Loucy (cell line): ENCODE data around the gene GRIP2.

Source experiments
- H2AFZ ChIP-seq: fragments of 200-600 bp; sonication (generic); 2 replicates; pipeline ENCODE4 v1.6.0; 2016; ENCODE audit warnings: antibody characterized with exemption, mild to moderate bottlenecking, low read length, moderate library complexity
- H3F3A ChIP-seq: fragments of 200-600 bp; 2 replicates; pipeline ENCODE4 v1.6.0; 2016; ENCODE audit warnings: antibody characterized with exemption, low read depth, mild to moderate bottlenecking
- H3K27me3 ChIP-seq: fragments of 200-600 bp; sonication (generic); 2 replicates; pipeline ENCODE4 v1.6.1; 2014; ENCODE audit warnings: low read length, mild to moderate bottlenecking; ENCODE audit not compliant: insufficient read depth, poor library complexity, severe bottlenecking
- H3K36me3 ChIP-seq: fragments of 200-600 bp; sonication (generic); 2 replicates; pipeline ENCODE4 v1.6.1; 2016; ENCODE audit warnings: low read length; ENCODE audit not compliant: insufficient read depth
- H3K4me1 ChIP-seq: fragments of 200-600 bp; sonication (generic); 2 replicates; pipeline ENCODE4 v1.5.1; 2014; ENCODE audit warnings: low read length, mild to moderate bottlenecking; ENCODE audit not compliant: insufficient read depth, poor library complexity, severe bottlenecking
- H3K4me2 ChIP-seq: fragments of 200-600 bp; sonication (generic); 2 replicates; pipeline ENCODE4 v1.6.0; 2014; ENCODE audit warnings: antibody characterized with exemption, low read length, low read depth, mild to moderate bottlenecking; ENCODE audit not compliant: poor library complexity, severe bottlenecking
- H3K4me3 ChIP-seq: fragments of 200-600 bp; sonication (generic); 2 replicates; pipeline ENCODE4 v1.5.1; 2014; ENCODE audit warnings: low read length, mild to moderate bottlenecking, mixed read lengths; ENCODE audit not compliant: poor library complexity, severe bottlenecking
- H3K79me2 ChIP-seq: fragments of 200-600 bp; sonication (generic); 2 replicates; pipeline ENCODE4 v1.6.1; 2014; ENCODE audit warnings: low read length; ENCODE audit not compliant: insufficient read depth
- H3K9ac ChIP-seq: fragments of 200-600 bp; sonication (generic); 2 replicates; pipeline ENCODE4 v1.6.0; 2014; ENCODE audit warnings: mild to moderate bottlenecking, low read depth, low read length, moderate library complexity; ENCODE audit not compliant: poor library complexity, severe bottlenecking
- H3K9me2 ChIP-seq: fragments of 200-600 bp; sonication (generic); replicated peaks from 2 replicates; pipeline ENCODE4 v1.6.1; 2016; ENCODE audit warnings: low read depth, low read length, mixed read lengths
- H3K9me3 ChIP-seq: fragments of 200-600 bp; sonication (generic); 2 replicates; pipeline ENCODE4 v1.6.1; 2014; ENCODE audit warnings: mild to moderate bottlenecking, antibody characterized with exemption, low read length, low read depth; ENCODE audit not compliant: insufficient read depth
- H4K20me1 ChIP-seq: fragments of 200-600 bp; sonication (generic); 2 replicates; pipeline ENCODE4 v1.6.0; 2014; ENCODE audit warnings: antibody characterized with exemption, low read length, mild to moderate bottlenecking; ENCODE audit not compliant: insufficient read depth, poor library complexity, severe bottlenecking
- CTCF ChIP-seq: fragments of 200-600 bp; sonication (generic); conservative IDR thresholded peaks from 2 replicates; pipeline ENCODE4 v1.5.1; 2014; ENCODE audit warnings: mild to moderate bottlenecking, antibody characterized with exemption, low read length
- EZH2phosphoT487 ChIP-seq: fragments of 200-600 bp; IDR thresholded peaks from 2 replicates; pipeline ENCODE4 v1.6.1; 2018; ENCODE audit warnings: antibody characterized with exemption, mild to moderate bottlenecking, moderate library complexity, borderline replicate concordance

GRIP2 gene

GRCh38 chr3:14546041-14546440, 5.9 kb upstream of the GRIP2 start:
- H3K9me2 ChIP-seq, result no peaks in the 10 kb centered on the region
- no peak overlapping the region for H3K4me2 ChIP-seq
- H3F3A ChIP-seq, result no peaks in the 10 kb centered on the region
- H3K9me3 ChIP-seq, result no peaks in the 10 kb centered on the region
- H3K27me3 ChIP-seq, result no peaks in the 10 kb centered on the region
- TF ChIP-seq CTCF (no peak), EZH2phosphoT487 (no peak)
- H3K9ac ChIP-seq, result no peak overlapping the region
- H3K4me3 ChIP-seq, result no peak overlapping the region
- H2AFZ ChIP-seq, result no peak overlapping the region
- H4K20me1 ChIP-seq, result no peaks in the 10 kb centered on the region
- H3K79me2 ChIP-seq, result no peaks in the 10 kb centered on the region
- H3K36me3 ChIP-seq, result no peaks in the 10 kb centered on the region
- no peaks in the 10 kb centered on the region for H3K4me1 ChIP-seq

- H4K20me1 ChIP-seq, result no peaks in the 10 kb centered on the region
- H3K9ac ChIP-seq, result no peak overlapping the region
- H3K4me2 ChIP-seq, result no peak overlapping the region
- no peaks in the 10 kb centered on the region for H3K79me2 ChIP-seq
- TF ChIP-seq CTCF (no peak), EZH2phosphoT487 (no peak)
- no peaks in the 10 kb centered on the region for H3F3A ChIP-seq
- H3K9me2 ChIP-seq, result no peaks in the 10 kb centered on the region
- H3K9me3 ChIP-seq, result no peaks in the 10 kb centered on the region
- H2AFZ ChIP-seq, result no peak overlapping the region
- no peaks in the 10 kb centered on the region for H3K27me3 ChIP-seq
- H3K36me3 ChIP-seq, result no peaks in the 10 kb centered on the region
- H3K4me1 ChIP-seq, result no peaks in the 10 kb centered on the region
- H3K4me3 ChIP-seq, result no peak overlapping the region
These were observed 5.1 kb upstream of the GRIP2 start for GRCh38 chr3:14545251-14545635.

- H3K9me3 ChIP-seq, result no peaks in the 10 kb centered on the region
- H2AFZ ChIP-seq, result no peak overlapping the region
- no peaks in the 10 kb centered on the region for H3K9me2 ChIP-seq
- no peaks in the 10 kb centered on the region for H3K79me2 ChIP-seq
- H3F3A ChIP-seq, result no peaks in the 10 kb centered on the region
- no peaks in the 10 kb centered on the region for H3K4me1 ChIP-seq
- no peak overlapping the region for H3K4me2 ChIP-seq
- TF ChIP-seq CTCF (no peak), EZH2phosphoT487 (no peak)
- no peaks in the 10 kb centered on the region for H3K36me3 ChIP-seq
- no peak overlapping the region for H3K9ac ChIP-seq
- no peak overlapping the region for H3K4me3 ChIP-seq
- H3K27me3 ChIP-seq, result no peaks in the 10 kb centered on the region
- H4K20me1 ChIP-seq, result no peaks in the 10 kb centered on the region
These were observed 4.4 kb upstream of the GRIP2 start for GRCh38 chr3:14544282-14545250.
